AG04449 (cell line): ENCODE measurements around the gene VPS16.

ENCODE experiments used
- CTCF ChIA-PET: fragments of 350-600 bp; formaldehyde crosslinking; extraction: SDS; loops from one replicate; lab custom pipeline; 2021; ENCODE audit warnings: antibody characterized with exemption; lab: Yijun Ruan, JAX
- POLR2A ChIA-PET: fragments of 400-600, 350-600 bp; formaldehyde crosslinking; extraction: SDS; loops from one replicate; lab custom pipeline; 2020; ENCODE audit warnings: antibody characterized with exemption, inconsistent platforms; lab: Yijun Ruan, JAX
- DNase-seq: peaks from one replicate; pipeline ENCODE4 v3.0.0-alpha.2; 2010; ENCODE audit warnings: low read depth, low spot score
- H3K4me3 ChIP-seq: 2 replicates; pipeline ENCODE4 v1.5.1; 2011; ENCODE audit warnings: low read depth, mild to moderate bottlenecking, control low read depth, low read length
- CTCF ChIP-seq: IDR thresholded peaks from one replicate; pipeline ENCODE4 v1.5.1; 2011; ENCODE audit warnings: mild to moderate bottlenecking, moderate library complexity, low read length, control low read depth, inconsistent platforms; ENCODE audit not compliant: insufficient read depth; ENCODE audit errors: missing control alignments

The VPS16 gene

GRCh38 chr20:2900845-2901592 is 60.5 kb downstream of the VPS16 start:
- no peak for TF ChIP-seq CTCF
- H3K4me3 ChIP-seq = no peak overlapping the region
- ChIA-PET CTCF (no interaction called here), POLR2A (no interaction called here)
- DNase-seq = no peak

- CTCF ChIA-PET = no interaction called here
- POLR2A ChIA-PET = no interaction called here
- no peak overlapping the region for H3K4me3 ChIP-seq
- no peak for TF ChIP-seq CTCF
- DNase-seq = no peak
Measured at GRCh38 chr20:2902291-2902690, 61.7 kb downstream of the VPS16 start.

GRCh38 chr20:2902818-2903217 is 62.3 kb downstream of the VPS16 start:
- TF ChIP-seq CTCF = no peak
- CTCF ChIA-PET = interaction anchor here (1.1 kb wide), 1 partner anchor 30 kb away, joined by 3 read pairs; the partner anchor contains the start of gene PTPRA
- DNase-seq = no peak
- H3K4me3 ChIP-seq = no peak overlapping the region
- POLR2A ChIA-PET = no interaction called here

- CTCF ChIA-PET = interaction anchor here (0.9 to 1.1 kb wide), 2 partner anchors 31 to 97 kb away, joined by 3 to 4 read pairs; partner anchors contain the start of gene PTPRA
- POLR2A ChIA-PET = no interaction called here
- DNase-seq = no peak
Measured at GRCh38 chr20:2903686-2904085, 63.1 kb downstream of the VPS16 start.

GRCh38 chr20:2907519-2907918 is 67.0 kb downstream of the VPS16 start:
- no peak for DNase-seq
- ChIA-PET POLR2A (no interaction called here), CTCF (interaction anchor here (0.6 kb wide), 1 partner anchor 44 kb away, joined by 3 read pairs; no protein-coding TSS in a partner anchor)
- TF ChIP-seq CTCF = no peak
- H3K4me3 ChIP-seq = no peak overlapping the region

More at GRCh38 chr20:2903686-2904085, 63.1 kb downstream of the VPS16 start:
- TF ChIP-seq CTCF = no peak
- H3K4me3 ChIP-seq = no peak overlapping the region

- no peak overlapping the region for H3K4me3 ChIP-seq
- TF ChIP-seq CTCF = no peak
- ChIA-PET CTCF (no interaction called here), POLR2A (no interaction called here)
- DNase-seq = no peak
Measured at GRCh38 chr20:2909953-2910352, 69.4 kb downstream of the VPS16 start.
